Activated B cell treated with CpG ODN at 0.5 μM for 24 hours (primary cell): ENCODE results near the gene RPL22L1. TPM values are rescaled to one million over a fixed set of nuclear protein-coding genes. Genes with fewer than 3 reads are reported as not detected.
A peak's percentile ranks its signal among the peaks of the same experiment; 100 is the strongest.

Source experiments
- ATAC-seq: fragments of 200-7000 bp; cut with Tn5 transposase; one replicate; pipeline ENCODE4 v1.10.0; 2021; ENCODE audit warnings: low read depth, mild to moderate bottlenecking, moderate library complexity
- CTCF ChIA-PET: fragments of 350-600 bp; sonication (Branson Sonifier 250); formaldehyde crosslinking; loops from one replicate; lab custom pipeline; 2021; ENCODE audit warnings: antibody characterized with exemption; lab: Charles Lee
- POLR2A ChIA-PET: fragments of 350-600 bp; sonication (Branson Sonifier 250); formaldehyde crosslinking; loops from one replicate; lab custom pipeline; 2021; ENCODE audit warnings: antibody characterized with exemption; lab: Charles Lee
- DNase-seq: peaks from one replicate; pipeline ENCODE4 v3.0.0; 2022
- H3K27ac Mint-ChIP-seq: one replicate; pipeline ENCODE4 v1.8.0; 2020; ENCODE audit warnings: mixed read lengths
- H3K27me3 Mint-ChIP-seq: one replicate; pipeline ENCODE4 v1.8.0; 2021; ENCODE audit warnings: mixed read lengths
- H3K36me3 Mint-ChIP-seq: one replicate; pipeline ENCODE4 v1.8.0; 2021; ENCODE audit warnings: low read depth, mixed read lengths
- H3K4me1 Mint-ChIP-seq: one replicate; pipeline ENCODE4 v1.8.0; 2021; ENCODE audit warnings: mixed read lengths
- H3K4me3 Mint-ChIP-seq: one replicate; pipeline ENCODE4 v1.8.0; 2020; ENCODE audit warnings: mild to moderate bottlenecking, mixed read lengths
- H3K9me3 Mint-ChIP-seq: one replicate; pipeline ENCODE4 v1.8.0; 2020; ENCODE audit warnings: mixed read lengths
- CTCF ChIP-seq: fragments of 200-600 bp; IDR thresholded peaks from one replicate; pipeline ENCODE4 v1.8.0; 2022; ENCODE audit warnings: antibody characterized with exemption, mild to moderate bottlenecking
- intact Hi-C: fragments of 100-400 bp; cut with micrococcal nuclease; formaldehyde crosslinking; loops from one replicate; pipeline ENCODE4 v1.15.1; 2024
- total RNA-seq: library from RNA; stranded (reverse); gene quantifications from 2 replicates; pipeline ENCODE4 v1.2.3, GENCODE V29; 2022

Gene RPL22L1
- total RNA-seq, 1 donor from 2014 or later, result 109 TPM

- H3K27ac Mint-ChIP-seq, result no peak overlapping the region
- no peaks in the 10 kb centered on the region for H3K4me1 Mint-ChIP-seq
- no peak for ATAC-seq
- no peaks in the 10 kb centered on the region for H3K36me3 Mint-ChIP-seq
- H3K9me3 Mint-ChIP-seq, result no peaks in the 10 kb centered on the region
- H3K27me3 Mint-ChIP-seq, result no peaks in the 10 kb centered on the region
- ChIA-PET CTCF (no interaction called here), POLR2A (no interaction called here)
- no peak for DNase-seq
- H3K4me3 Mint-ChIP-seq, result no peak overlapping the region
- TF ChIP-seq CTCF, result no peak
- intact Hi-C loops, result loop anchor here (10.0 kb wide), 1 partner anchor 1158 kb away; the partner anchor contains the start of gene FNDC3B
Observed at GRCh38 chr3:170876537-170876936, 6.5 kb upstream of the RPL22L1 start.

- intact Hi-C loops, result loop anchor here (1.0 to 5.0 kb wide), 2 partner anchors 512 to 812 kb away; partner anchors contain the start of gene SKIL
- DNase-seq (no peak), ATAC-seq (no peak)
- Mint-ChIP-seq H3K36me3 (peaks cover 44% of the 10 kb centered on the region), H3K9me3 (no peaks in the 10 kb centered on the region), H3K27me3 (no peaks in the 10 kb centered on the region), H3K4me3 (peak overlapping the region; percentile 95), H3K4me1 (peaks cover 37% of the 10 kb centered on the region), H3K27ac (peak overlapping the region; percentile 97)
- ChIA-PET POLR2A (interaction anchor here (0.6 to 2.9 kb wide), 8 partner anchors 40 to 1725 kb away, joined by 3 to 42 read pairs (median 6); partner anchors contain the start of genes EIF5A2, MYNN, SKIL and TNIK), CTCF (interaction anchor here (0.9 kb wide), 1 partner anchor 40 kb away, joined by 3 read pairs; the partner anchor contains the start of gene EIF5A2)
- TF ChIP-seq CTCF, result no peak
Observed at GRCh38 chr3:170869239-170869590, 780 bp downstream of the RPL22L1 start.

- Mint-ChIP-seq H3K9me3 (no peaks in the 10 kb centered on the region), H3K36me3 (peaks cover 49% of the 10 kb centered on the region), H3K27me3 (no peaks in the 10 kb centered on the region), H3K4me3 (peak overlapping the region; percentile 95), H3K4me1 (peaks cover 37% of the 10 kb centered on the region), H3K27ac (peak overlapping the region; percentile 97)
- no peak for TF ChIP-seq CTCF
- ChIA-PET POLR2A (interaction anchor here (0.7 to 2.9 kb wide), 8 partner anchors 36 to 1726 kb away, joined by 3 to 42 read pairs (median 5); partner anchors contain the start of genes EIF5A2, SKIL and TERC), CTCF (interaction anchor here (0.9 kb wide), 1 partner anchor 40 kb away, joined by 3 read pairs; the partner anchor contains the start of gene EIF5A2)
- DNase-seq, result no peak
- intact Hi-C loops, result loop anchor here (1.0 to 5.0 kb wide), 2 partner anchors 511 to 811 kb away; partner anchors contain the start of gene SKIL
- no peak for ATAC-seq
Observed at GRCh38 chr3:170868577-170869238, 1.3 kb downstream of the RPL22L1 start.

GRCh38 chr3:170867143-170867937 lies 2.7 kb downstream of the RPL22L1 start:
- ChIA-PET CTCF (interaction anchor here (1.5 kb wide), 1 partner anchor 55 kb away, joined by 5 read pairs; no protein-coding TSS in a partner anchor), POLR2A (interaction anchor here (0.6 to 1.0 kb wide), 3 partner anchors 41 to 1103 kb away, joined by 3 read pairs; partner anchors contain the start of genes EIF5A2 and TERC)
- ATAC-seq (peak; percentile 47), DNase-seq (no peak)
- Mint-ChIP-seq H3K4me1 (peaks cover 37% of the 10 kb centered on the region), H3K27me3 (no peaks in the 10 kb centered on the region), H3K36me3 (peaks cover 54% of the 10 kb centered on the region), H3K9me3 (no peaks in the 10 kb centered on the region), H3K27ac (peak overlapping the region; percentile 65), H3K4me3 (peak overlapping the region; percentile 68)
- intact Hi-C loops, result loop anchor here (5.0 kb wide), 1 partner anchor 810 kb away; no protein-coding TSS in a partner anchor
- no peak for TF ChIP-seq CTCF
